Measurements from ENCODE around the gene IFRD2.
"Not testable (repeated sequence)": the region's sequence is repeated elsewhere in the genome, so short reads cannot be mapped to it uniquely, and the experiment has no call there.

IFRD2 gene

GRCh38 chr3:50265571-50265970 lies 26.7 kb downstream of the IFRD2 start:
- H3K27ac ChIP-seq, result no peak overlapping the region
- no peak for TF ChIP-seq CTCF (conservative IDR thresholded peaks at IDR 0.05)

- H3K27ac ChIP-seq, result no peak overlapping the region
- no peak for TF ChIP-seq CTCF (conservative IDR thresholded peaks at IDR 0.05)
Measured at GRCh38 chr3:50264964-50265485, 27.2 kb downstream of the IFRD2 start.

- TF ChIP-seq CTCF (conservative IDR thresholded peaks at IDR 0.05), result no peak
- H3K27ac ChIP-seq, result no peak overlapping the region
Measured at GRCh38 chr3:50264383-50264963, 27.8 kb downstream of the IFRD2 start.

- no peak overlapping the region for H3K27ac ChIP-seq
- TF ChIP-seq CTCF (conservative IDR thresholded peaks at IDR 0.05), result no peak
Measured at GRCh38 chr3:50263478-50264382, 28.5 kb downstream of the IFRD2 start.

GRCh38 chr3:50262778-50263177 lies 29.5 kb downstream of the IFRD2 start:
- no peak overlapping the region for H3K27ac ChIP-seq
- no peak for TF ChIP-seq CTCF (conservative IDR thresholded peaks at IDR 0.05)

- H3K27ac ChIP-seq, result not testable (repeated sequence)
Measured at GRCh38 chr3:50262200-50262599, 30.0 kb downstream of the IFRD2 start.

- TF ChIP-seq CTCF (conservative IDR thresholded peaks at IDR 0.05), result no peak
Measured at GRCh38 chr3:50261505-50261904, 30.7 kb downstream of the IFRD2 start.

More at GRCh38 chr3:50261505-50261904, 30.7 kb downstream of the IFRD2 start:
- H3K27ac ChIP-seq, result peak overlapping the region; percentile 93; the same call in 1 of the 2 replicates
